HT-29 (cell line): ENCODE results near the gene SLC6A1. TPM values are rescaled to one million over a fixed set of nuclear protein-coding genes. Genes with fewer than 3 reads are reported as not detected.

Source experiments
- DNase-seq: peaks from one replicate; pipeline ENCODE4 v3.0.0-alpha.2; 2015; ENCODE audit warnings: low spot score
- total RNA-seq: library from RNA; depleted of rRNA; stranded (reverse); fragments of >200 nt; shearing (Covaris generic); gene quantifications from 2 replicates; pipeline ENCODE4 v1.2.3, GENCODE V29; 2014

SLC6A1 gene
- total RNA-seq, 1 experiment from 2014 or later: not detected

GRCh38 chr3:10970306-10970960 lies 22.1 kb upstream of the SLC6A1 start:
- DNase-seq: no peak

- DNase-seq: no peak
Measured at GRCh38 chr3:10972072-10972782, 20.3 kb upstream of the SLC6A1 start.

- DNase-seq: no peak
Measured at GRCh38 chr3:10973046-10973595, 19.4 kb upstream of the SLC6A1 start.

GRCh38 chr3:10974131-10974530 lies 18.4 kb upstream of the SLC6A1 start:
- no peak for DNase-seq

GRCh38 chr3:10974746-10975375 lies 17.7 kb upstream of the SLC6A1 start:
- DNase-seq: no peak

- DNase-seq: no peak
Measured at GRCh38 chr3:10975695-10976234, 16.8 kb upstream of the SLC6A1 start.

GRCh38 chr3:10976770-10977169 lies 15.8 kb upstream of the SLC6A1 start:
- DNase-seq: no peak

GRCh38 chr3:10977892-10978510 lies 14.5 kb upstream of the SLC6A1 start:
- no peak for DNase-seq

- no peak for DNase-seq
Measured at GRCh38 chr3:10978956-10979355, 13.6 kb upstream of the SLC6A1 start.

- no peak for DNase-seq
Measured at GRCh38 chr3:10980312-10980711, 12.2 kb upstream of the SLC6A1 start.

- DNase-seq: no peak
Measured at GRCh38 chr3:10981031-10981430, 11.5 kb upstream of the SLC6A1 start.

- DNase-seq: no peak
Measured at GRCh38 chr3:10981961-10982360, 10.6 kb upstream of the SLC6A1 start.

GRCh38 chr3:10982782-10983181 lies 9.8 kb upstream of the SLC6A1 start:
- no peak for DNase-seq

- peak; percentile 63 for DNase-seq
Measured at GRCh38 chr3:10983219-10983916, 9.2 kb upstream of the SLC6A1 start.

GRCh38 chr3:10984371-10984896 lies 8.1 kb upstream of the SLC6A1 start:
- DNase-seq: no peak

- no peak for DNase-seq
Measured at GRCh38 chr3:10985181-10985580, 7.4 kb upstream of the SLC6A1 start.

- no peak for DNase-seq
Measured at GRCh38 chr3:10986592-10986991, 6.0 kb upstream of the SLC6A1 start.

GRCh38 chr3:10988001-10988665 lies 4.4 kb upstream of the SLC6A1 start:
- DNase-seq: no peak

GRCh38 chr3:10988991-10989484 lies 3.5 kb upstream of the SLC6A1 start:
- no peak for DNase-seq
